NCI-H82 treated with DMSO at 0.1 percent for 48 hours (cell line): ENCODE data around the gene ATP10D.
A peak's percentile ranks its signal among the peaks of the same experiment; 100 is the strongest.

ENCODE experiments used
- DNase-seq: peaks from one replicate; lab custom pipeline; 2025; ENCODE audit not compliant: unreplicated experiment; lab: John Stamatoyannopoulos, UW

Gene ATP10D

GRCh38 chr4:47577779-47578553 is 92.9 kb downstream of the ATP10D start:
- DNase-seq, result no peak

DNA sequence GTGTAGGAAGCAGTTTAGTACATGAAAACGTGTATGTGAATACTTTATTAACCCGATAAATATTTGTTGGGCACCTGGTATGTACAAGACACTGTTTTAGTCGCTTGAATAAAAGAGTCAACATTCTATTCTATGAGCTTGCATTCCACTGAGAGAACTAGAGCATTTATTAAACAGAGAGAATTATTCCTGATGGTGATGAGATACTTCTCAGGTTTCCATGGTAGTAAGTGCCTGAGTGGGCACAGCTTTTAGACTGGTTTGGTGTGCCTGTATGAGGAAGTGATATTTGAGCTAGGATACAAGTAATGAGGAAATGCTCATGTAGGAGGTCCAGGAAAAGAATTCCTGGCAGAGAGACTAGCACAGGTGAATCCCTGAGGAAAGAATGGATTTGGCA is 94.2 kb downstream of the ATP10D start:
- DNase-seq, result no peak

- DNase-seq, result no peak
Measured at GRCh38 chr4:47590325-47590724, 105.2 kb downstream of the ATP10D start.

DNA sequence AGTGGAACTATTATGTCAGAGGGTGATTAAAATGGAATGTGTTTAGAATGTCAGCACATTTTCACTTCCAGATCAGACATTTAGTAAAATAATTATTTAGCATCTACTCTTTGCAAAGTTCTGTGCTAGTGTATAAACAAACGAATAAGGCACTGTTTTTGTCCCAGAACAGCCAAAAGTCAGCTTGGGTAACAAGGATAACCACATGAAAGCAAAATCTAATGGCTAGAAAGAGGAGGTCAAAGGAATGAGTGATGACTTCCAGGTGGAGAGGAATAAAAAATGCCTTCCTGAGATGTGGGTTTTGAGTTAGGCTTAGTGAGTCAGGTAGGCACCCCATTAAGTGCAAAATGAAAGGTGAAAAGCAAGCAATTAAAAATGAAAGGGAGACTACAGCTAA is 112.6 kb downstream of the ATP10D start:
- DNase-seq, result no peak

DNA sequence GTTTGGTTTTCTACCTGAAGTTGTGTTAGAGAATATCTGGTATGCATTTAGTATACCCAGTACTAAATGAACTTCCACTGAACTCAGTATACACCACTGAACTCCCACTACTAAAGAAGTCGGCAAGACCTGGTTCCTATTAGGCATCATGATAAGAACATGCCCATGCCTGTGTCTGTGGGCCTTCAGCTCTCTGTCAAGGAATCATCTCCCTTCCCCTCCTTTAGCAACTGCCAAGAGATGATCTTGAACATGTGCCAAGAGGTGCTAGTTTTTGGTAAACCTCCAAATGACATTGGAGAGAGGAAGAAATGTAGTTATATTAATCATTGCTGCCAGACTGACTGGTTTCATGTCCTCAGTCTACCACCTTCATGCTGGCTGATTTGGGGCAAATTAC is 113.2 kb downstream of the ATP10D start:
- DNase-seq, result no peak

DNA sequence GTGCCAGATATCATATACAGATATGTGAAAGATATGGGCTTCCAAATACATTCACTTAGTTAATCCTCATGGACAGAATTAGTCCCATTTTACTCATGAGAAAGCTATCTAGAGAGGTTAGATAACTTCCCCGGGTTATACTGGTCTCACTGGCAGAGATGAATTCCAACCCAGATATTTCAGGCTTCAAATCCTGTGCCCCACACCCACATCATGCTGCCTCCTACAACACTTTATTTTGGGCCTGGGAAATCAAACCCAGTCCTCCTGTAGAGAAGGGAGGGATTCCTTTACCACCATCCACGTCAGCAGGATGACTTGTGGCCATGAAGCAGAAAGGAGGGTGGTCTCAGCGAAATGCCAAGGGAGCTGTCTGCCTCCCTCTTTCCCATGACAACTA is 113.8 kb downstream of the ATP10D start:
- no peak for DNase-seq

- no peak for DNase-seq
Measured at GRCh38 chr4:47606482-47606881, 121.4 kb downstream of the ATP10D start.

- DNase-seq, result no peak
Measured at GRCh38 chr4:47612116-47613023, 127.3 kb downstream of the ATP10D start.

- no peak for DNase-seq
Measured at GRCh38 chr4:47615385-47615784, 130.3 kb downstream of the ATP10D start.

DNA sequence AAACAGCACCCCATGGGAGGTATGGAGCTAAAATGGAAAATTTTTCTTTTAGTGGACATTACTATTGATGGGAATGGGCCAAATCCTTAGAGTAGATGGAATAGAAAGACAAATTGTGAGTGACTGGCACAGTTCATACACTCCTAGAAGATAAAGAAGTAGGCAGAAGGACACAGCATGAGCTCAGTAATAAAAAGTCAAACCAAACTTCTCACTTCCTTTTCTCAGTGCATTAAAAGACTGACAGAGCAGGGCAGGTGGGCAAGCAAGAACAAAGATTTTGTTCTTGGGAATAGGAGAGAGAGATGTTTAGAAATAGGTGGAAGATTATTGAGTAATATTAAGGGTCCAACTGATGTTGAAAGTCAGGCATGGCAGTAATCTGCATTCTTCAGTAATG is 132.5 kb downstream of the ATP10D start:
- no peak for DNase-seq

DNA sequence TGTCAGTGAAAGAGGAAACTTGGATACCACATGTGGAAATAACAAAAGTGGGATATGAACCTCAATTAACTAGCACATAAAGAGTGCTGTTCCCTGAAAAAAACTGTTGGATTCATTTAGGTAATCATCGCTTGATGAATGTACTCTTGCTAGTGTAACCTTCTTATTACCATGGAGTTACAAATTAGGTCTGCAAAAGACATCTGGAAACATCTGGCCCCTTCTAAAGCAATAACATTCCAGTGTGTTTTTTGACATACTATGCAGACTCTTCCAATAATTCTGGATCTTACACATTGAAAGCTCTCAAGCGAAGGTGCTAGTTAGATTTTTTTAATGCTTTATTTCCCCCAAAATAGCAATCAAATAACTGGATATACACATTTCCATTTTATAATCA is 134.6 kb downstream of the ATP10D start:
- DNase-seq, result no peak

GRCh38 chr4:47621181-47621580 is 136.1 kb downstream of the ATP10D start:
- no peak for DNase-seq

- no peak for DNase-seq
Measured at GRCh38 chr4:47624031-47624441, 139.0 kb downstream of the ATP10D start.

DNA sequence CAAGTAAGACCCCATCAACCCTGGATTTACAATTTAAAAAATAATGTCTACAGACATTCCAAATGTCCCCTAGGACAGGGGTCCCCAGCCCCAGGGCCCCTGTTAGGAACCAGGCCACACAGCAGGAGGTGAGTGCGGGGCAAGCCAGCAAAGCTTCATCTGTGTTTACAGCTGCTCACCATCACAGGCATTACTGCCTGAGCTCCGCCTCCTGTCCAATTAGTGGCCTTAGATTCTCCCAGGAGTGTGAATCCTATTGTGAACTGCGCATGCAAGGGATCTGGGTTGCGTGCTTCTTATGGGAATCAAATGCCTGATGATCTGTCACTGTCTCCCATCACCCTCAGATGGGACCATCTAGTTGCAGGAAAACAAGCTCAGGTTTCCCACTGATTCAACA is 146.1 kb downstream of the ATP10D start:
- peak; percentile 10 for DNase-seq

- no peak for DNase-seq
Measured at GRCh38 chr4:47639531-47639930, 154.5 kb downstream of the ATP10D start.

GRCh38 chr4:47640911-47641310 is 155.8 kb downstream of the ATP10D start:
- no peak for DNase-seq

DNA sequence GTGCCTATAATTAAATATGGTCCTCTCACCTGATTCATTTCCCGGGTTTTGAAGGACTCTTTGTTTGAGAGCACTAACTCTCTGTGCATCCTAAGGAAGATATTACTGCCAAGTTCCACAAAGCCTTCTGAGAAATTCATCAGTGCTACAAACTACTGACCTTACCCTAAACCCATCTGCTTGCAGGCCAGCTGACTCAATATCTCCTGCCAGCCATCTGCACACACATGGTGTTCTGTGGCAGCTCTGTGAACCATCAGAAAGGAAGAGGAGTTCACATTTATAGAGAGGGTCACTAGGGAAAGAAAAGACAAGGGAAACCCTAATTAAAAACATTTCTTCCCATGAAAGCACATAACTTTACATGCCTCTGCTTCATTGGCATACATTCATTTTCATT is 156.7 kb downstream of the ATP10D start:
- DNase-seq, result no peak

DNA sequence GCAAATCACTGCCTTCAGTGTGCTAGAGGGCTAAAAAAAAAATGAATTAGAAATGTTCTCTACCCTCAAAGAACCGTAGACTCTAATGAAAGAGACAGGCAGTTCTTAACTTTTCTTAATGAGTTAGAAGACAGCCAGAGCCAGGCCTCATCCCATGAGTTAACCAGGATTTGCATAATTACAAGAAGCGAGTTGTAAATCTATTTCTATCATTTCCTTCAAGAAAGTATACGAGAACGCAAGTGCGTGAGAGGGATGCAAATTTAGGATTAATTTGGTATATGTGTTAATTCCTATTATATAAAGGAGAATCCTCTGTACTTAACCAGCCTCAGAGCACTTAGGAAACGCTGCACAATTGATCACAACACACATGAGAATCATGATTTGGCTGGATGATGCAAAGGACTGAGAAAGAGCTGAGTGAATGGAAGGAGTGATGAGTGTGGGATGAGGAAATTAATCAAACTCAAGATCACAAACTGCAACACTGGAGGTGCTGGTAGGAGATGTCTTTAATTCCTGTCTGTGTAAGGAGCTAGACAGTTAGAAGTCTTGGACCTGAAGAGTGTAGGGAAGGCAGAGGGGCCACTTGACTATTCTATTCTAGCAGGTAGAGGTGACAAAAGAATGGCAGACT is 157.2 kb downstream of the ATP10D start:
- no peak for DNase-seq
